HPDE6-E6E7 (cell line): ENCODE measurements around the gene TMC1.

Source experiments
- DNase-seq: peaks from one replicate; pipeline ENCODE4 v3.0.0; 2011; ENCODE audit warnings: missing footprints; ENCODE audit errors: extremely low spot score

Gene TMC1

GRCh38 chr9:72863456-72864094 is 342.2 kb downstream of the TMC1 start:
- DNase-seq: no peak

- no peak for DNase-seq
Measured at GRCh38 chr9:72864327-72864726, 342.9 kb downstream of the TMC1 start.

GRCh38 chr9:72871685-72872084 is 350.3 kb downstream of the TMC1 start:
- DNase-seq: no peak

- DNase-seq: no peak
Measured at GRCh38 chr9:72872718-72873117, 351.3 kb downstream of the TMC1 start.

GRCh38 chr9:72873456-72873855 is 352.0 kb downstream of the TMC1 start:
- no peak for DNase-seq

- no peak for DNase-seq
Measured at GRCh38 chr9:72874344-72874743, 352.9 kb downstream of the TMC1 start.

GRCh38 chr9:72875221-72875620 is 353.8 kb downstream of the TMC1 start:
- DNase-seq: no peak

- DNase-seq: no peak
Measured at GRCh38 chr9:72880821-72881220, 359.4 kb downstream of the TMC1 start.

GRCh38 chr9:72882117-72882775 is 360.8 kb downstream of the TMC1 start:
- no peak for DNase-seq

GRCh38 chr9:72883875-72884274 is 362.5 kb downstream of the TMC1 start:
- no peak for DNase-seq

- DNase-seq: no peak
Measured at GRCh38 chr9:72884508-72884907, 363.1 kb downstream of the TMC1 start.
